Measurements from ENCODE around the gene EHBP1L1. TPM values are rescaled to one million over a fixed set of nuclear protein-coding genes. Genes with fewer than 3 reads are reported as not detected.

Gene EHBP1L1
- total and polyA plus RNA-seq, 2 of the 13 experiments (the other 11 are each of a cell fraction or from before 2014, with no cell fraction given), result 8.3 to 10.6 TPM

DNA sequence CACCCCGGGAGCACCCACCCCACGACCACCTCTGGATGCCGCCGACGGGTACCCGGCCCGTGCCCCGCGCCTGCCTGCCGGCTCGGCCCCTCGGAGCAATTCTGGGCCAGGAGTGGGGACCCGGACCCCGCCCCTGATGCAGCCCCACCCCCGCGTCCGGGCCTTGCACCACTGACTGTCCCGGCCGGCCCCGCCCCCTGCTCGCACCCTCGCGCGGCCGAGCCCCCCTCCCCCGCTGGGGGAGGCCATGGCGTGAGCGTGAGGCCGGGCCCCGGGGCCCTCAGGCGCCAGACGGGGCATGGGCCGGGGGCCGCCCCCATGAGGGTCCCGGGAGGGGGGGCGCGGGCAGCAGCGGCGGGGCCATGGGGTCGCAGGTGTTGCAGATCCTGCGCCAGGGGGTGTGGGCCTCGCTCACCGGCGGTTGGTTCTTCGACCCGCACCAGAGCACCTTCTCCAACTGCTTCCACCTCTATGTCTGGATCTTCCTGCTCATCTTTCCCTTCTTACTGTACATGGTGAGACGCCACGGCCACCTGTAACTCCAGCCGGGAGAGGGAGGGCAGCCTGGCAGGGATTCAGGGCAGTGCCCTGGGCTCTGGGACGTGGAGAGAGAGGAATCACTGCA is 40.2 kb downstream of the EHBP1L1 start (continued):
- TF ChIP-seq ZNF687 (CRISPR knock-in tag; IDR thresholded peaks at IDR 0.05), result peak; percentile 8; the same call in 1 of the 2 replicates
- TF ChIP-seq KLF16 (CRISPR knock-in tag; IDR thresholded peaks at IDR 0.05), result peak in 1 of 2 experiments; percentile 15; a peak in 2 of 4 replicates
- no peak for TF ChIP-seq ZNF747 (CRISPR knock-in tag; IDR thresholded peaks at IDR 0.05; ENCODE audit: borderline replicate concordance)
- no peak for TF ChIP-seq NAIF1 (CRISPR knock-in tag; IDR thresholded peaks at IDR 0.05; ENCODE audit: borderline replicate concordance)
- TF ChIP-seq ZNF572 (CRISPR knock-in tag; IDR thresholded peaks at IDR 0.05), result no peak
- peak; percentile 65 for TF ChIP-seq POLR2G (IDR thresholded peaks at IDR 0.05; ENCODE audit: low read depth, low read length)
- TF ChIP-seq ATM (IDR thresholded peaks at IDR 0.05; ENCODE audit: borderline replicate concordance), result no peak
- TF ChIP-seq, protein P1, sequence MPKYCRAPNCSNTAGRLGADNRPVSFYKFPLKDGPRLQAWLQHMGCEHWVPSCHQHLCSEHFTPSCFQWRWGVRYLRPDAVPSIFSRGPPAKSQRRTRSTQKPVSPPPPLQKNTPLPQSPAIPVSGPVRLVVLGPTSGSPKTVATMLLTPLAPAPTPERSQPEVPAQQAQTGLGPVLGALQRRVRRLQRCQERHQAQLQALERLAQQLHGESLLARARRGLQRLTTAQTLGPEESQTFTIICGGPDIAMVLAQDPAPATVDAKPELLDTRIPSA (CRISPR knock-in tag; IDR thresholded peaks at IDR 0.05; ENCODE audit: borderline replicate concordance), result no peak
- no peak for TF ChIP-seq ZNF850 (CRISPR knock-in tag; conservative IDR thresholded peaks at IDR 0.05)
- TF ChIP-seq ETS1 (CRISPR knock-in tag; IDR thresholded peaks at IDR 0.05), result no peak
- TF ChIP-seq SOX13 (IDR thresholded peaks at IDR 0.05), result no peak
- no peak for TF ChIP-seq SOX13 (CRISPR knock-in tag; conservative IDR thresholded peaks at IDR 0.05 in 1 of 2, IDR thresholded peaks at IDR 0.05 in 1 of 2)
- TF ChIP-seq BCLAF1 (IDR thresholded peaks at IDR 0.05), result no peak
- TF ChIP-seq ZNF878 (CRISPR knock-in tag; IDR thresholded peaks at IDR 0.05), result no peak
- no peak for TF ChIP-seq EZH2 (conservative IDR thresholded peaks at IDR 0.05; ENCODE audit: low read depth, low read length)
- TF ChIP-seq FOXA1 (IDR thresholded peaks at IDR 0.05), result no peak
- TF ChIP-seq FOXA1 (CRISPR knock-in tag; IDR thresholded peaks at IDR 0.05), result no peak
- no peak for TF ChIP-seq TFAP4 (IDR thresholded peaks at IDR 0.05; ENCODE audit: borderline replicate concordance, low read depth)
- 0 out of 2 replicates have a peak, but pooled peaks have one; percentile 39 for TF ChIP-seq ZNF788 (CRISPR knock-in tag; IDR thresholded peaks at IDR 0.05; ENCODE audit: borderline replicate concordance)
- TF ChIP-seq MXD1 (CRISPR knock-in tag; IDR thresholded peaks at IDR 0.05), result no peak; the same call in 1 of the 2 replicates

Measured in HepG2 (cell line).